Measurements from ENCODE around the gene SLC5A2.
"Not testable (repeated sequence)": the region's sequence is repeated elsewhere in the genome, so short reads cannot be mapped to it uniquely, and the experiment has no call there.

Gene SLC5A2

DNA sequence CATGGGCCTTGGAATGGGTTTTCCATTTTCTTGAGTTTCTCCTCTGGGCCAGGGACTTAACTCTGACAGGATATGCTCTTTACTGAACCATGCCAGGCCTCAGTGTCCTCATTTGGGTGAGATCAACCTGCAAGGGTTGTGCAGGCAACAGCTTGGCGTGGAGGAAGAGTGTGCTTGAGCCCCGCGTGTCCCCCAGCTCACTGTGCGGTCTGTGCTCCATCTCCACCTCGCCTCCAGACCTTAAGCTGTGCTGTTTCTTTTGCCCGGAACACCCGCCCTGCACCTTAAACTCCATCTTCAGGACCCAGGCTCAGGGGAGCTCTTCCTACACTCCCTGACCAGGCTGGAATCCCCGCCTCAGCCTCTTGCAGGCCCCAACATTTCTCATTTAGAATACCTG is 15.6 kb downstream of the SLC5A2 start:
- no peak for DNase-seq (ENCODE audit: low read depth)

- DNase-seq (ENCODE audit: low read depth) = no peak
Measured at GRCh38 chr16:31499928-31500327, 17.0 kb downstream of the SLC5A2 start.

DNA sequence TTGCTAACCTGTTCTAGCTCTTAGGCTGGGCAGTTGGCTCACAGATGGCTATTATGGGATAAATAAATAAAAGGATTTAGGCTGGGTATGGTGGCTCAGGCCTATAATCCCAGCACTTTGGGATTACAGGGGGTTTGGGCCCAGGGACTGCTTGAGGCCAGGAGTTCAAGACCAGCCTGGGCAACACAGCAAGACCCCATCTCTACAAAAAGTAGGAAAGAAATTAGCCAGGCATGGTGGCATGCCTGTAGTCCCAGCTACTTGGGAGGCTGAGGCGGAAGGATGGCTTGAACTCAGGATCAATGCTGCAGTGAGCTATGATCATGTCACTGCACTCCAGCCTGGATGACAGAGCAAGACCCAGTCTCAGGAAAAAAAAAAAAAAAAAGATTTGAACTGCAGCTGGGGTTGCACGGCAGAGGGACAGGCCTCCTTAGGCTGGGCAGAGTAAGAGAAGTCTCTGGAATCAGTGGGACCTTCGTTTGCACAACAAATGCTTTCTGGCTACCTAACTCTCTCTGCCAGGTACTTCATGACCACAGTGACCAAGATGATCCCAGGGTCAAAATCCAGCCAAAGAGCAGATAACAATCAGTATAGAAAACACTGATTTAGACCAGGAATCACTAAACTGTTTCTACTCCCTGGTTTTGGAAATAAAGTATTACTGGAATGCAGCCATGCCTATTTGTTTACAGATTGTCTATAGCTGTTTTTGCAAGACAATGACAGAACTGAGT is 18.5 kb downstream of the SLC5A2 start:
- no peak for DNase-seq (ENCODE audit: low read depth)

DNA sequence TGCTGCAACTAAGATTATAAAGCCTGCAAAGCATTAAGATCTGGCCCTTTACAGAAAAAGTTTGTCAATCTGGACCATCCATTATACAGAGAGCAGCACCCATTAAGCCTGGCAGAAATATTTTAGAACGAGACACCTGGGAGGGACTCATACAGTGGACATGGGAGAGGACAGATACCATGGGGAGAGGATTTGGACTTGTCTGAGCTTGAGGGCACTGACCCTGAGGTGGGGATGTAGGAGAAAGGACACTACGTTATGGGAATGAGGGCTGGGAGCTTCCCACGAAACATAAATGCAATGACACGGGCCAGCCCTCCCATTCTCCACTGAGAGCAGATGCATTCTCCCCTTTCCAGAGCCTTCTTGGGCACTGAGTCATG is 19.0 kb downstream of the SLC5A2 start:
- DNase-seq (ENCODE audit: low read depth) = no peak

DNA sequence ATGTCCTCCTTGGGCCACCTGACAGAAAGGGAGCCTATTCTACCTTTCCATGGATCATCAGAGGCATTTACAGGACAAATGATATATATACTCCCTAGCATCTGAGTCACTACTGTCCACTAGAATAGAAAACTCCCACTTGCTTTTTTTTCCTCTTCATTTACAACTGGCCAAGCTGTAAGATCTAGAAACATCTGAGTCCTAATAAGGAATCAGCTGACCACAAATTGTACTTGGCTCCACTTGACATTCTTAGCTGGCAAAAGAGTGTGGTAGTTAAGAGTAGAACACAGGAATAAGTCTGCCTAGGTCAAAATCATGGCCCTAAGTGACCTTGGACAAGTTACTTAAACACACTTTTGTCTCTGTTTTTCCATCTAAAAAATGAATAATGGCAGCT is 20.1 kb downstream of the SLC5A2 start:
- DNase-seq (ENCODE audit: low read depth) = no peak

GRCh38 chr16:31503555-31503954 is 20.6 kb downstream of the SLC5A2 start:
- not testable (repeated sequence) for DNase-seq (ENCODE audit: low read depth)

DNA sequence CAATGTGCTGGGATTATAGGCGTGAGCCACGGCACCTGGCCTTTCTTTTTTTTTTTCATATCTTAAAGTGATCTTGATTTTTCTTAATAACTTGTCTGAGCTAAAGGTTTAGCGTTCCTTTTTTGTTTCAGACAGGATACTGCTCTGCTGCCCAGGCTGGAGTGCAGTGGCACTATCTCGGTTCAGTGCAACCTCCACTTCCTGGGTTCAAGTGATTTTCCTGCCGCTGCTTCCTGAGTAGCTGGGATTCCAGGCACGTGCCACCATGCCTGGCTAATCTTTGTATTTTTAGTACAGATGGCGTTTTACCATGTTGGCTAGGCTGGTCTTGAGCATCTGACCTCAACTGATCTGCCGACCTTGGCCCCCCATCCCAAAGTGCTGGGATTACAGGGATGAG is 21.2 kb downstream of the SLC5A2 start:
- DNase-seq (ENCODE audit: low read depth) = no peak

GRCh38 chr16:31505483-31505882 is 22.6 kb downstream of the SLC5A2 start:
- no peak for DNase-seq (ENCODE audit: low read depth)

DNA sequence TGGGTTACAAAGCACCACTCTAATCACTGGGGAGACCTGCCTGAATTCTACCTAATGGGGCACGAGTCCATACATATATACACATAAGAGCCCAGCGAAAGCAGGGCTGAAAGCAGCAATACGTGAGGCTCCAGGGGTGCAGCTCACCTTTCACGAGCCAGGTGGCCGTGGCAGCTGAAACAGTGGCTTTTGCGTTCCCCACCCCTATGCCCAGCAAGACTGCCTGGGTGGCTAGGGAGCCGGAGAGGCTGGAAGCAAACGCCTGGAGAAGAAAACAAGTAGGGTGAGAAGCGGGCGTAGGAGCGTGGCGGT is 24.6 kb downstream of the SLC5A2 start:
- DNase-seq (ENCODE audit: low read depth) = no peak

DNA sequence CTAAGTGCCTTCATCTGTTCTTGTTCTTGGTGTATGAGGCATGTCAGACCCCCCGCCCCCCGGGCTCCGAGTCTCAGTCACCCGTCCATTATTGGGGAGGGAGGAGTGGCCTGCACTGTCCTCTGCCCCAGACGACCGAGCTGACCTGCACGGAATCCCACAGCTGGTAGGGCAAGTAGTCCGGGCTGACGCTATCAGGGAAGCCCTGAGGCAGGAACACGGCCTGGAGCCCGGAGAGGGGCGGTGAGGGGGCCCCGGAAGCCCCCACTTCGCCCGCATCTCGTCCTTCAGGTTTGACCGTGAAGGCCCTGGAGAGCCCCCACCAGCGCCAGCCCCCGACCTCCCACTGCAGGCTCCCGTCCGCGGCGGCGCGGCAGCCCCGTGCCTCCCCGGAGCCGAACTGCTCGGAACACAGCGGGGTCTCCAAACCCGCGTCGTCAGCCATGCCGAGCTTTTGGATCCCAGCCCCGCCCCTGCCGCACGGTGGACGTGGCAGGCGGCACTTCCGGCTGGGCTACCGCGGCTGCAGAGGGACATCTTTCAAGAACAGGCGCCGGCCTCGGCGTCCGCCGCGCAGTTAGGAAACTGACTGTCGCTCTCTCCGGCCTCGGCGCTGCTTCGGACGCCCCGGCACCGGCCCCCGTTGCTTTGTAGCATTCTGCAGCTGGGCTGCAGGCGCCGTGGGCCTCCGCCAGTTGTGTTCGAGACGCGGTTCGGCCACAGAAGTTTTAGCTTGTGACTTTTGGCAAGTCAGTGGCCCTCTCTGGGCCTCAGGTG is 25.2 kb downstream of the SLC5A2 start, which contains the start of gene RUSF1:
RUSF1 (minus strand) TSS at position 463 of the 777 bp plus-strand sequence; CDS start at position 445, 18 bp downstream.
- peak; percentile 64 for DNase-seq (ENCODE audit: low read depth)

DNA sequence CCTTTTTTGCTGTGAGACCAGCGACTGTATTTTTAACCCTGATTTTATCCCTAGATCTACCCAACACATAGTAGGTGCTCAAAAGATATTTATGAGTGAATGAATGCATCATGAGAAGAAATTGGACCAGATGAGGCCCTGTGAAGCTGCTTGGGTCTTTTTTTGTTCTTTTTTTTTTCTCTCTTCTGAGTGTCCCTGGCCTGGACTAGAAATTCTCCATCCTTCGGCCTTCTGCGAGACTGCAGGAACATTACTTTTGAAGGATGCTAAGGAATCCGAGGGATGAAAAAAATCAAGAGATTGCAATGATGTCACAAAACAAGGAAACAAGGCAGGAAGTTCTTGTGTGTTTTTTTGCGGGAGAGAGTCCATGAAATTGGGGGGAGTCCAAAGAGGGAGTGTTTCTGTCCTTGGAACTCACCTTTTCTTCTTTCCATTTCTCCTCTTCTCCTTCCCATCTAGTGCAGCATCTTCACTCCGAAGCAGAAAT is 25.8 kb downstream of the SLC5A2 start:
- DNase-seq (ENCODE audit: low read depth) = no peak

DNA sequence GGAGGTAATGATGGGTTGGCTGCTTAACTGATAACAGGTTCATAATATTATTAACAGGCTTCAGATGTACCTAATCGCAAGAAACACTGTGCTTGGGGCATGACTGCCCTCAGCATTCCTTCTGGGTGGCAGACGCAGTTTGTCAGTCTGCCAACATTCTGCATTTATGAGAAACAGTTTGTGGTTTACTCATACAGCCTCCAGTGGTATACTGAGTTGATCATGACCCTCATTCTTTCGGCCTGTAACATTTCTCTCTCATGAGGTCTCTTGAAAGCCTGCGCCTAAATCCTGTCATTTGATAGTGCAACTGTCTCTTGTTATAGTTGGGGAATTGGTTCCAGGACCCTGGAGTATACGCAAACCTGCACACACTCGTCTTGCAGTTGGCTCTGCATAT is 30.2 kb downstream of the SLC5A2 start:
- no peak for DNase-seq (ENCODE audit: low read depth)

DNA sequence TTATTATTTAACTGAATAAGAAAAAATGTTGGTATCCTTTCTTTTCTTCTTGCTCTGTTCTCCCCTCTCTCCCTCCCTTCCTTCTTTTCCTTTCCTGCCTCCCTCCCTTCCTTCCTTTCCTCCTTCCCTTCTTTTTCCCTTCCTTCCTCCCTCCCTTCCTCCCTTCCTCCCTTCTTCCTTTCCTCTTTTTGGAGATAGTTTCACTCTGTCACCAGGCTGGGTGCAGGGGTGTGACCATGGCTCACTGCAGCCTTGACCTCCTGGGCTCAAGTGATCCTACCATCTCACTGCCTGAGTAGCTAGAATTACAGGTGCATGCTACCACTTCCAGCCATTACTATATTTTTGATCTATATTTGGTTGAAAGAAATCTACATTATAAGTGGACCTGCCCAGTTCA is 31.0 kb downstream of the SLC5A2 start:
- DNase-seq (ENCODE audit: low read depth) = no peak

GRCh38 chr16:31517800-31518402 is 35.0 kb downstream of the SLC5A2 start:
- DNase-seq (ENCODE audit: low read depth) = no peak

GRCh38 chr16:31519759-31520431 is 37.0 kb downstream of the SLC5A2 start:
- DNase-seq (ENCODE audit: low read depth) = no peak

GRCh38 chr16:31521368-31521767 is 38.4 kb downstream of the SLC5A2 start:
- no peak for DNase-seq (ENCODE audit: low read depth)

DNA sequence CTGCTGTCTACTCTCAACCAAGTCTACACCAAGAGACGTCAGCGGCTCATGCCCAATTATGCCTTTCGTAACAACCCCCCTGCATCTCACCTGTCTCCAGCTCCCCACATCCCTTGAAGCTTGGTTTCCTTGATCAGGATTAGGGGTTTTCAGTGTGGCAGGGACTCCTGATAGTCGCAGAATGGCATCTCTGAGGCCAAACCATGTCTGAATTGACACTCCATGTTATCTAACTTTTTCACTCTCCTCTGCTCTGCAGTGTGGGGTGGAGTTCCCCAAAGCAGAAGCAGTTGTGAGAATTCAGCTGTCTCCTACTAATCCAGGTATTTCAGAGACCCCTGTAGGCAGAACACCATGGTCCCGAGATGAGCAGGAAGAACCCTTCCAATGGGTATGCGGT is 39.1 kb downstream of the SLC5A2 start:
- DNase-seq (ENCODE audit: low read depth) = no peak

GRCh38 chr16:31523768-31524167 is 40.8 kb downstream of the SLC5A2 start:
- not testable (repeated sequence) for DNase-seq (ENCODE audit: low read depth)

DNA sequence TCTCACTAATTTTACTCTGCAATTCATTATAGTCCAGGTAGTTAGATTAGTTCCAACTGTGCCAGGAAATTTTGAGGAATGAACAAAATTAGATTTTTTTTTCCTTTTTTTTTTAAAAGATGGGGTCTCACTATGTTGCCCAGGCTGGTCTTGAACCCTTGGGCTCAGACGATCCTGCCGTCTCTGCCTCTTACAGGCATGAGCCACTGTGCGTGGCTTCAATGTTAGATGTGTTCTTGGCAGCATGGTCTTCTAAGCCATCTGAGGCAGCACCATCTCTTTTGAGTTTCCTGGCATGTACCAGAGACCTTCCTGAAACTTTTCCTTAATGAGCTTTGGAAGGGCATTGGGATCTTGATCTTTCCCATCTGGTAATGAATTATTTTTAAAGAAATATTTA is 42.2 kb downstream of the SLC5A2 start:
- no peak for DNase-seq (ENCODE audit: low read depth)

GRCh38 chr16:31527734-31528274 is 44.9 kb downstream of the SLC5A2 start, which contains the start of gene AHSP:
TSS of gene AHSP (plus strand) at chr16:31527900. CDS start at chr16:31528140, 240 bp downstream.
- no peak for DNase-seq (ENCODE audit: low read depth)

DNA sequence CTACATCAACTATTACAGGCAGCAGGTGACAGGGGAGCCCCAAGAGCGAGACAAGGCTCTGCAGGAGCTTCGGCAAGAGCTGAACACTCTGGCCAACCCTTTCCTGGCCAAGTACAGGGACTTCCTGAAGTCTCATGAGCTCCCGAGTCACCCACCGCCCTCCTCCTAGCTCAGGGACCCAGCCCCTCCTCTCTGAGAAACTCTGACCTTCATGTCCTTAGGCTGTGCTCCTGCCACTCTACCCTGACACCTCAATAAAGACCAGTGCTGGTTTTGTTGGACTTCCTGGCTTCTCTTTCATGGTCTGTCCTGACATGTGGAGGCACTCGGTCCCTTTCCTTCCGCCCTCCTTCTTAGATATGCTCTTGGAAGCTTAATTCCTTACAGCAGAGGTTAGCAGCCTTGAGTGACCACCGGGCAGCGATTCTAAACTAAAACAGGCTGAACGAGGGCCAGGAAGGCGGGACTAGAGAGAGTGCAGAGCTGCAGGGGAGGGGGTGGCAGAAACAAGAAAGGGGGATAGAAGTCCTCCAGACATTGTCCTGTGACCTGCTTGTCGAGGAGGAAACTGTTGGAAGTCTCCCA is 45.7 kb downstream of the SLC5A2 start:
- DNase-seq (ENCODE audit: low read depth) = no peak

Measured in T-helper 22 cell (primary cell).